ENCODE data around the gene GLS. TPM values are rescaled to one million over a fixed set of nuclear protein-coding genes. Genes with fewer than 3 reads are reported as not detected.

GLS gene
- polyA plus RNA-seq, 3 donors, result 13.9 to 24.3 (median 22.6) TPM

- 45 to 55% (median 49%) methylated on average over 3 of the region's 3 CpGs for WGBS, 3 donors
Measured at GRCh38 chr2:190910341-190911136, 29.9 kb downstream of the GLS start.

GRCh38 chr2:190911813-190912212 lies 31.2 kb downstream of the GLS start:
- H3K27ac ChIP-seq (ENCODE audit: low read depth, low read length), result no peak overlapping the region
- WGBS, 3 donors, result 50 to 87% (median 87%) methylated on average over 3 of the region's 3 CpGs

More at GRCh38 chr2:190910341-190911136, 29.9 kb downstream of the GLS start:
- no peak overlapping the region for H3K27ac ChIP-seq (ENCODE audit: low read depth, low read length)

- WGBS, 3 donors, result 91 to 95% (median 91%) methylated on average over 5 of the region's 5 CpGs
- H3K27ac ChIP-seq (ENCODE audit: low read depth, low read length), result no peak overlapping the region
Measured at GRCh38 chr2:190912726-190913125, 32.1 kb downstream of the GLS start.

- no peak overlapping the region for H3K27ac ChIP-seq (ENCODE audit: low read depth, low read length)
Measured at GRCh38 chr2:190913725-190914124, 33.1 kb downstream of the GLS start.

- 59 to 77% (median 72%) methylated on average over 3 of the region's 3 CpGs for WGBS, 3 donors
- H3K27ac ChIP-seq (ENCODE audit: low read depth, low read length), result no peak overlapping the region
Measured at GRCh38 chr2:190916829-190917228, 36.2 kb downstream of the GLS start.

- H3K27ac ChIP-seq (ENCODE audit: low read depth, low read length), result no peak overlapping the region
- WGBS, 3 donors, result 55 to 96% (median 92%) methylated on average over 3 of the region's 3 CpGs
Measured at GRCh38 chr2:190920085-190920484, 39.5 kb downstream of the GLS start.

- H3K27ac ChIP-seq (ENCODE audit: low read depth, low read length), result no peak overlapping the region
- 27 to 87% (median 85%) methylated on average over 1 of the region's 1 CpG for WGBS, 3 donors
Measured at GRCh38 chr2:190922376-190922775, 41.8 kb downstream of the GLS start.

- no peak overlapping the region for H3K27ac ChIP-seq (ENCODE audit: low read depth, low read length)
- 26 to 86% (median 85%) methylated on average over 2 of the region's 2 CpGs for WGBS, 3 donors
Measured at GRCh38 chr2:190927301-190927700, 46.7 kb downstream of the GLS start.

- no peak overlapping the region for H3K27ac ChIP-seq (ENCODE audit: low read depth, low read length)
- WGBS, 3 donors, result 95 to 97% (median 97%) methylated on average over 7 of the region's 7 CpGs
Measured at GRCh38 chr2:190929919-190930318, 49.3 kb downstream of the GLS start.

- whole genome bisulfite sequencing, 3 donors, result 92 to 96% (median 94%) methylated on average over 3 of the region's 3 CpGs
- no peak overlapping the region for H3K27ac ChIP-seq (ENCODE audit: low read depth, low read length)
Measured at GRCh38 chr2:190930411-190930810, 49.8 kb downstream of the GLS start.

- H3K27ac ChIP-seq (ENCODE audit: low read depth, low read length), result no peak overlapping the region
- WGBS, 3 donors, result 90 to 91% (median 90%) methylated on average over 1 of the region's 1 CpG
Measured at GRCh38 chr2:190932514-190932913, 51.9 kb downstream of the GLS start.

GRCh38 chr2:190933361-190933760 lies 52.7 kb downstream of the GLS start:
- no peak overlapping the region for H3K27ac ChIP-seq (ENCODE audit: low read depth, low read length)

GRCh38 chr2:190935054-190935453 lies 54.4 kb downstream of the GLS start:
- no peak overlapping the region for H3K27ac ChIP-seq (ENCODE audit: low read depth, low read length)

- 17 to 35% (median 19%) methylated on average over 1 of the region's 1 CpG for WGBS, 3 donors
- no peak overlapping the region for H3K27ac ChIP-seq (ENCODE audit: low read depth, low read length)
Measured at GRCh38 chr2:190938771-190939335, 58.2 kb downstream of the GLS start.

- WGBS, 3 donors, result 15 to 73% (median 72%) methylated on average over 1 of the region's 1 CpG
Measured at GRCh38 chr2:190940454-190940853, 59.8 kb downstream of the GLS start.

GRCh38 chr2:190941571-190941970 lies 61.0 kb downstream of the GLS start:
- H3K27ac ChIP-seq (ENCODE audit: low read depth, low read length), result no peak overlapping the region
- WGBS, 3 donors, result 94 to 98% (median 96%) methylated on average over 2 of the region's 2 CpGs

More at GRCh38 chr2:190940454-190940853, 59.8 kb downstream of the GLS start:
- no peak overlapping the region for H3K27ac ChIP-seq (ENCODE audit: low read depth, low read length)

- H3K27ac ChIP-seq (ENCODE audit: low read depth, low read length), result no peak overlapping the region
- 81 to 96% (median 95%) methylated on average over 2 of the region's 2 CpGs for WGBS, 3 donors
Measured at GRCh38 chr2:190942697-190943096, 62.1 kb downstream of the GLS start.

GRCh38 chr2:190943706-190944105 lies 63.1 kb downstream of the GLS start:
- WGBS, 3 donors, result 59 to 72% (median 64%) methylated on average over 2 of the region's 2 CpGs
- no peak overlapping the region for H3K27ac ChIP-seq (ENCODE audit: low read depth, low read length)

GRCh38 chr2:190947141-190947540 lies 66.5 kb downstream of the GLS start:
- H3K27ac ChIP-seq (ENCODE audit: low read depth, low read length), result no peak overlapping the region
- 8 to 20% (median 17%) methylated on average over 1 of the region's 1 CpG for WGBS, 3 donors

- H3K27ac ChIP-seq (ENCODE audit: low read depth, low read length), result no peak overlapping the region
- WGBS, 3 donors, result 4 to 7% (median 5%) methylated on average over 2 of the region's 2 CpGs
Measured at GRCh38 chr2:190947711-190948251, 67.2 kb downstream of the GLS start.
